ENCODE data around the gene P3H3. TPM values are rescaled to one million over a fixed set of nuclear protein-coding genes. Genes with fewer than 3 reads are reported as not detected.
A peak's percentile ranks its signal among the peaks of the same experiment; 100 is the strongest.

Gene P3H3
- total and polyA plus RNA-seq, 4 donors, result 23.4 to 93.3 (median 54.9) TPM

DNA sequence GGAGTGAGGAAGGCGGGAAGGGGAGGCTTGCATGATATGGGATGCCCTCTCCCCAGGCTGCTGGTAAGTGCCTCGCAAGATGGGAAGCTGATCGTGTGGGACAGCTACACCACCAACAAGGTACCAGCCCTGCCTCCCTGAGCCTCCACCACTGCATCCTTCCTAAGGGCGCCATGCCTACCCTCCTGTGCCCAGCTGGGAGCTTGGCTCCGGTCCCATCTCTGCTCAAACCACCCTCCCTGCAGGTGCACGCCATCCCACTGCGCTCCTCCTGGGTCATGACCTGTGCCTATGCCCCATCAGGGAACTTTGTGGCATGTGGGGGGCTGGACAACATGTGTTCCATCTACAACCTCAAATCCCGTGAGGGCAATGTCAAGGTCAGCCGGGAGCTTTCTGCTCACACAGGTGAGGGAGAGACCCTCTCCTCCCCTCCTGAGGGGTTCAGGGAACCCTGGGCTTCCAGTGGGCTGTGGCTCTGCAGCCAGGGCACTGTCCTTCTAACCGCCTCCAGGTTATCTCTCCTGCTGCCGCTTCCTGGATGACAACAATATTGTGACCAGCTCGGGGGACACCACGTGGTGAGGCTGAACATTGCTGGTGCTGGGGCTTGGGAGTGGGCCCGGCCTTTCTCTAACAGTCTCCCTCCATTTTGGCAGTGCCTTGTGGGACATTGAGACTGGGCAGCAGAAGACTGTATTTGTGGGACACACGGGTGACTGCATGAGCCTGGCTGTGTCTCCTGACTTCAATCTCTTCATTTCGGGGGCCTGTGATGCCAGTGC, 15.1 kb downstream of the P3H3 start:
- H3K4me3 ChIP-seq (ENCODE audit: low read length in 2 of 2), result no peak overlapping the region
- intact Hi-C loops (cut with DNase I), result no loop called here
- peaks cover 0 to 4% of the 10 kb centered on the region in 2 donors for H3K36me3 ChIP-seq (ENCODE audit: control insufficient read depth in 1 of 2, insufficient read depth in 2 of 2, low read length in 1 of 2)
- no peaks in the 10 kb centered on the region for H3K27me3 ChIP-seq (ENCODE audit: control insufficient read depth in 1 of 2, insufficient read depth in 2 of 2, low read length in 1 of 2)
- no peaks in the 10 kb centered on the region for H3K9me3 ChIP-seq (ENCODE audit: control insufficient read depth, low read length)
- DNase-seq (peak in 1 of 2 donors; percentile 45), ATAC-seq (ENCODE audit: low FRiP score) (no peak)
- no peak overlapping the region for H3K27ac ChIP-seq (ENCODE audit: low read depth in 1 of 2, low read length in 2 of 2)
- WGBS, 2 donors, result 68 to 72% methylated on average over 14 to 16 of the region's 16 CpGs
- no peaks in the 10 kb centered on the region for H3K4me1 ChIP-seq (ENCODE audit: control insufficient read depth in 1 of 2, insufficient read depth in 2 of 2, low read length in 2 of 2)

DNA sequence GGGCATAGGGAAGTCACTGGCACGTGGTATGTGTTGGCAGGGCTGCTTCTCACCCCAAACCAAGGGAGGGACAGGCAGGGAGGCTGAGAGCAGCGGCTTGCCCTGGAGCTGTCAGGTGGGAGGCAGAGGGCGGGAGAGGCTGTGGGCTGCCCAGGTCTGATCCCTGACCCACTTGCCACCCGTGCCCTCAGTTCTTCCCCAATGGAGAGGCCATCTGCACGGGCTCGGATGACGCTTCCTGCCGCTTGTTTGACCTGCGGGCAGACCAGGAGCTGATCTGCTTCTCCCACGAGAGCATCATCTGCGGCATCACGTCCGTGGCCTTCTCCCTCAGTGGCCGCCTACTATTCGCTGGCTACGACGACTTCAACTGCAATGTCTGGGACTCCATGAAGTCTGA, 17.2 kb downstream of the P3H3 start:
- peak in 1 of 2 donors; percentile 42 for DNase-seq
- H3K9me3 ChIP-seq (ENCODE audit: control insufficient read depth, low read length), result no peaks in the 10 kb centered on the region
- intact Hi-C loops (cut with DNase I), result no loop called here
- ATAC-seq (ENCODE audit: low FRiP score), result no peak
- no peaks in the 10 kb centered on the region for H3K27me3 ChIP-seq (ENCODE audit: control insufficient read depth in 1 of 2, insufficient read depth in 2 of 2, low read length in 1 of 2)
- no peaks in the 10 kb centered on the region for H3K36me3 ChIP-seq (ENCODE audit: control insufficient read depth in 1 of 2, insufficient read depth in 2 of 2, low read length in 1 of 2)
- H3K27ac ChIP-seq (ENCODE audit: low read depth in 1 of 2, low read length in 2 of 2), result no peak overlapping the region
- H3K4me3 ChIP-seq (ENCODE audit: low read length in 2 of 2), result no peak overlapping the region
- WGBS, 2 donors, result 86 to 89% methylated on average over 15 to 17 of the region's 17 CpGs
- no peaks in the 10 kb centered on the region for H3K4me1 ChIP-seq (ENCODE audit: control insufficient read depth in 1 of 2, insufficient read depth in 2 of 2, low read length in 2 of 2)

DNA sequence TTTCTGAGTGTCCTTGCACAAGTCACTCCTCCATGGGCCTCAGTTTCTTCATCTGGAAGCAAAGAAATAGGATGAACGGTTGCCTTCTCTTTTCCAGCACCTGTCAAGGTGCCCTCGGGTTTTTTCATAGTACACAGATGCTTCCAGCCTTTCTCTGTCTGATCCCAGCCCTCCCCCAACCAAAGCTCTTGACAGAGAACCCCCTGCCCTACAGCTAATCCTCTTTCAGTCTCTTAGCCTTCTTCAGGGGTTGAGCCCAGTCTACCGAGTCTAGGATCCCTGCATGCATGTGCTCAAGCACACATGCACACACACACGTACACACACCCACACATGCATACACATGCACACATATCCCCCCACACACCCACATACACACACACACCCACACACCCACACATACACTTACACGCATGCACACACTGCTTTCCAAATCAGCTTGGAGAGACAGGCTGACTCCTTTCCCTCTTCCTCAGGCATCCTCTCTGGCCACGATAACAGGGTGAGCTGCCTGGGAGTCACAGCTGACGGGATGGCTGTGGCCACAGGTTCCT, 18.2 kb downstream of the P3H3 start:
- 83 to 85% methylated on average over 7 of the region's 7 CpGs for WGBS, 2 donors
- H3K36me3 ChIP-seq (ENCODE audit: control insufficient read depth in 1 of 2, insufficient read depth in 2 of 2, low read length in 1 of 2), result no peaks in the 10 kb centered on the region
- ATAC-seq (ENCODE audit: low FRiP score) (no peak), DNase-seq (peak in 1 of 2 donors; percentile 41)
- no peak overlapping the region for H3K4me3 ChIP-seq (ENCODE audit: low read length in 2 of 2)
- no peak overlapping the region for H3K27ac ChIP-seq (ENCODE audit: low read depth in 1 of 2, low read length in 2 of 2)
- H3K27me3 ChIP-seq (ENCODE audit: control insufficient read depth in 1 of 2, insufficient read depth in 2 of 2, low read length in 1 of 2), result no peaks in the 10 kb centered on the region
- intact Hi-C loops (cut with DNase I), result no loop called here
- H3K4me1 ChIP-seq (ENCODE audit: control insufficient read depth in 1 of 2, insufficient read depth in 2 of 2, low read length in 2 of 2), result no peaks in the 10 kb centered on the region
- H3K9me3 ChIP-seq (ENCODE audit: control insufficient read depth, low read length), result no peaks in the 10 kb centered on the region

DNA sequence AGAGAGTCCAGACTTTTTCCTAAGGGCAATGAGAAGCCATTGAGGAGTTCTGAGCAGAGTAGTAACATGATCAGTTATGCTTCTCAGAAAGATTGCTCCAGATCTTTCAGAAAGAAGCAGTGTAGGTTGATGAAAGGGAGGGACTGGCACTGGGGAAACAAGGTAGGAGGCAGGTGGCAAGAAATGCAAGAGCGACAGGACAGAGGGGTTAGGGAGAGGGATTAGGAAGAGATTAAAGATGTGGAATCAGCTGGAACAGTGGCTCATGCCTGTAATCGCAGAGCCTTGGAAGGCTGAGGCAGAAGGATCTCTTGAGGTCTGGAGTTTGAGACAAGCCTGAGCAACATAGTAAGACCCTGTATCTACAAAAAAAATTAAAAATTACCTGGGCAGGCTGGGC, 19.5 kb downstream of the P3H3 start:
- Histone ChIP-seq H3K4me1 (ENCODE audit: control insufficient read depth in 1 of 2, insufficient read depth in 2 of 2, low read length in 2 of 2) (no peaks in the 10 kb centered on the region), H3K36me3 (ENCODE audit: control insufficient read depth in 1 of 2, insufficient read depth in 2 of 2, low read length in 1 of 2) (no peaks in the 10 kb centered on the region), H3K27ac (ENCODE audit: low read depth in 1 of 2, low read length in 2 of 2) (no peak overlapping the region), H3K27me3 (ENCODE audit: control insufficient read depth in 1 of 2, insufficient read depth in 2 of 2, low read length in 1 of 2) (no peaks in the 10 kb centered on the region), H3K9me3 (ENCODE audit: control insufficient read depth, low read length) (no peaks in the 10 kb centered on the region), H3K4me3 (ENCODE audit: low read length in 2 of 2) (no peak overlapping the region)
- ATAC-seq (ENCODE audit: low FRiP score) (no peak), DNase-seq (no peak)
- WGBS, 2 donors, result 92 to 95% methylated on average over 2 of the region's 2 CpGs
- intact Hi-C loops (cut with DNase I), result no loop called here

DNA sequence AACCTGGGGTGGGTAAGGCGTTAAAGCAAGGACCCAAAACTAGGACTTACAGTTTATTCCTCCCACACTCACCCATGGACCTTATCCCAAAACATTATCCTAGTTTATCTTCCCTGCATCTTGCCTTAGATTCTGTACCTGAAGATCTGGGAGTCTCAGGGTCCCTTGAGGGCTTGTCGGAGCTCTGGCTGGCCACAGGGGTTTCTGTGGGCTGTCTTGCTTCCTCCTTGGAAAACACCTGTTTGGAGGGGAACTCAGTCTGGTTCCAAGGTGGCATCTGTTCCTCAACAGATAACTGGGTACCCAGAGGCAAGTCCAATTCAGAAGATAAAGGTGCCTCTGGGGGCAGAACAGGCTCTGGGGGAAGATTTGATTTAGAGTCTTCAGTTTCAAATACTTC, 21.2 kb downstream of the P3H3 start:
- DNase-seq (no peak), ATAC-seq (ENCODE audit: low FRiP score) (no peak)
- Histone ChIP-seq H3K27ac (ENCODE audit: low read depth in 1 of 2, low read length in 2 of 2) (no peak overlapping the region), H3K4me3 (ENCODE audit: low read length in 2 of 2) (no peak overlapping the region), H3K27me3 (ENCODE audit: control insufficient read depth in 1 of 2, insufficient read depth in 2 of 2, low read length in 1 of 2) (no peaks in the 10 kb centered on the region), H3K9me3 (ENCODE audit: control insufficient read depth, low read length) (no peaks in the 10 kb centered on the region), H3K4me1 (ENCODE audit: control insufficient read depth in 1 of 2, insufficient read depth in 2 of 2, low read length in 2 of 2) (no peaks in the 10 kb centered on the region), H3K36me3 (ENCODE audit: control insufficient read depth in 1 of 2, insufficient read depth in 2 of 2, low read length in 1 of 2) (no peaks in the 10 kb centered on the region)
- intact Hi-C loops (cut with DNase I), result no loop called here
- 81 to 88% methylated on average over 2 of the region's 2 CpGs for WGBS, 2 donors

DNA sequence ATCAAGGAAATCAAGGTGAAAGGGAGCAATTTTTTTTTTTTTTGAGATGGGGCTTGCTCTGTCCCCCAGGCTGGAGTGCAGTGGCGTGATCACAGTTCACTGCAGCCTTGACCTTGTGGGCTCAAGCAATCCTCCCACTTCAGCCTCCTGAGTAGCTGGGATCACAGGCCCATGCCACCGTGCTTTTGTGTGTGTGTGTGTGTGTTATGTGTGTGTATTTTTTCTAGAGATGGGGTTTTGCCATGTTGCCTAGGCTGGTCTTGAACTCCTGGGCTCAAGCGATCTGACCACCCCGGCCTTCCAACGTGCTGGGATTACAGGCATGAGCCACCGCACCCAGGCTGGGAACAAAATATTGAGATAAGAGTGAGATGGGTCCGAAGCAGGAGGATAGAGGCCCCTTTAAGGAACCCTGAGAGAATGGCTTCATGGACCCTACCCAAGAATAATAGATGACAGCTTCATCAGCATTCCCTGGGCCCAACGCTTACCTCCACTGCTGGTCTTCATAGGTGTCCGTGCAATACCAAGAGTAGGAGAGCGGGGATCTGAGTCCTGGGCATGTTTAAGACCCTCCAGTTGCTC, 21.9 kb downstream of the P3H3 start:
- DNase-seq, result no peak
- H3K4me3 ChIP-seq (ENCODE audit: low read length in 2 of 2), result no peak overlapping the region
- H3K27ac ChIP-seq (ENCODE audit: low read depth in 1 of 2, low read length in 2 of 2), result no peak overlapping the region
- intact Hi-C loops (cut with DNase I), result no loop called here
- no peaks in the 10 kb centered on the region for H3K36me3 ChIP-seq (ENCODE audit: control insufficient read depth in 1 of 2, insufficient read depth in 2 of 2, low read length in 1 of 2)
- 54 to 59% methylated on average over 10 of the region's 10 CpGs for WGBS, 2 donors
- H3K4me1 ChIP-seq (ENCODE audit: control insufficient read depth in 1 of 2, insufficient read depth in 2 of 2, low read length in 2 of 2), result no peaks in the 10 kb centered on the region
- no peaks in the 10 kb centered on the region for H3K9me3 ChIP-seq (ENCODE audit: control insufficient read depth, low read length)
- ATAC-seq (ENCODE audit: low FRiP score), result no peak
- no peaks in the 10 kb centered on the region for H3K27me3 ChIP-seq (ENCODE audit: control insufficient read depth in 1 of 2, insufficient read depth in 2 of 2, low read length in 1 of 2)

DNA sequence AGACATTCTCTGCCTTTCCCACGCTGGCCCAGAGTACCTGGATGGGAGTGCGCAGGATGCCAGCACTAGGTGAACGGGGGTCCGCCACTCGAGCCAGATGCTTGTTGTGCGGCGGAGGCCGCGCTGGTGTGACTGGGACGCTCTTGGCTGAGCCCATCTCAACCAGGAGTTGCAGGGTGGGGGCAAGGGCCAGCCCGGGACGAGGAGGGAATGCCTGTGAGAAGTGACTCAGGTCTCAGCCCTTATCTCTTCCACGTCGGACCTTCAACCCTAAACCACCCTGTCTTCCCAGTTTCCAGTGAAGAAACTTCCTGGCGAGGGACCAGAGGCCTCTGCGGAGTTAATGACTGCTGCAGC, 22.6 kb downstream of the P3H3 start:
- intact Hi-C loops (cut with DNase I), result no loop called here
- WGBS, 2 donors, result 36 to 38% methylated on average over 16 of the region's 16 CpGs
- DNase-seq (peak; percentile 68 to 80), ATAC-seq (ENCODE audit: low FRiP score) (no peak)
- Histone ChIP-seq H3K27ac (ENCODE audit: low read depth in 1 of 2, low read length in 2 of 2) (no peak overlapping the region), H3K9me3 (ENCODE audit: control insufficient read depth, low read length) (no peaks in the 10 kb centered on the region), H3K36me3 (ENCODE audit: control insufficient read depth in 1 of 2, insufficient read depth in 2 of 2, low read length in 1 of 2) (no peaks in the 10 kb centered on the region), H3K4me3 (ENCODE audit: low read length in 2 of 2) (no peak overlapping the region), H3K27me3 (ENCODE audit: control insufficient read depth in 1 of 2, insufficient read depth in 2 of 2, low read length in 1 of 2) (no peaks in the 10 kb centered on the region), H3K4me1 (ENCODE audit: control insufficient read depth in 1 of 2, insufficient read depth in 2 of 2, low read length in 2 of 2) (no peaks in the 10 kb centered on the region)

DNA sequence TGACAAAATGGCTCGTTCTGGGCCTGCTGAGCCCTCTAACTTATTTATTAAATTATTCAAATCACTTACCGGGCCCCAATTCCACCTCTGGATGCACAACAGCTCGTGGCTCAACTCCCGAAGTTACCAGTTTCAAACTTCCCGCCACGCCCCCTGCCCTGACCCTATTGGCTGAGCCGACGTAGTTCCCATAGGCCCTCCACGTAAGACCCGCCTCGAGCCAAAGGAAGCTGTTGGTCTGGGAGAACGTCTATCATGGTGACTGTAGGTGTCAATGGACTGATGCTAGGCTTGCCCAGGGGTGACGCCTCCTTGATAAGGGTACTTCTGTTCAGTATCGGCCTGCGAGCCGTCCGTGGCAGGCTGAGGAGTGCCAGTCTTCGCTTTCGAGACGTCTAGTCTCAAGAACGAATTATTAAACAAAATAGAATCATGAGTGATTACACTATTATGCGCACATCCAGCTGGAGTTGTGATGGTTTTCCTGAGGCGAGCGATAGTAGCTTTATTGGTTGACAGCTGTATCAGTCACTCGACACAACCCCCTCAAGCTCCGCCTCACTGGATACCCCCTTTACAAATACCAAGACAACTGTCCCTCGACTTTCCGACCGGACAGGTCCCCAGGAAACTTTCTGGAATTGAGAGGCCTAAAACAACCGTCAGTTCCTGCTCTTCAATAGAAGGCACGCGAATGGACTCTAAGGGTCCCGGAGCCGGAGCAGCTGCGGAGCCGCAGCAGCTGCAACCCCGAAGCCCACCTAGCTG, 23.1 kb downstream of the P3H3 start, which contains the start of gene CDCA3:
Gene CDCA3, minus strand, starts transcription at position 134 of the 768 bp plus-strand sequence. CDS start 334 bp downstream, outside the sequence.
- Histone ChIP-seq H3K4me3 (ENCODE audit: low read length in 2 of 2) (peak within 1 kb of the TSS; percentile 39 to 60), H3K9me3 (ENCODE audit: control insufficient read depth, low read length) (no peaks in the 10 kb centered on the region), H3K27ac (ENCODE audit: low read depth in 1 of 2, low read length in 2 of 2) (peak within 1 kb of the TSS; percentile 58 to 78), H3K4me1 (ENCODE audit: control insufficient read depth in 1 of 2, insufficient read depth in 2 of 2, low read length in 2 of 2) (no peaks in the 10 kb centered on the region), H3K36me3 (ENCODE audit: control insufficient read depth in 1 of 2, insufficient read depth in 2 of 2, low read length in 1 of 2) (no peaks in the 10 kb centered on the region), H3K27me3 (ENCODE audit: control insufficient read depth in 1 of 2, insufficient read depth in 2 of 2, low read length in 1 of 2) (no peaks in the 10 kb centered on the region)
- WGBS, 2 donors, result 0% methylated on average over 37 of the region's 37 CpGs
- intact Hi-C loops (cut with DNase I), result no loop called here
- DNase-seq (peak; percentile 95 to 98), ATAC-seq (ENCODE audit: low FRiP score) (peak; percentile 89)

All from aorta (tissue), 5 donors.